ENCODE results near the gene PRELID3B.

Gene PRELID3B

GRCh38 chr20:59001449-59002171 lies 41.0 kb downstream of the PRELID3B start:
- Histone ChIP-seq H3K27ac (ENCODE audit: low read depth, low read length) (no peak overlapping the region), H3K9me2 (replicated peaks; ENCODE audit: control insufficient read depth, low read length) (no peaks in the 10 kb centered on the region), H3K79me2 (ENCODE audit: control insufficient read depth, low read length) (peaks cover 56% of the 10 kb centered on the region), H3K36me3 (ENCODE audit: control insufficient read depth, low read length) (peaks cover 81% of the 10 kb centered on the region), H4K20me1 (ENCODE audit: control insufficient read depth, insufficient read depth, low read depth, low read length) (peaks cover 16% of the 10 kb centered on the region; the same call in 1 of the 2 replicates), H3F3A (ENCODE audit: control insufficient read depth, insufficient read depth) (peaks cover 17% of the 10 kb centered on the region), H3K9me3 (ENCODE audit: control insufficient read depth, insufficient read depth, low read length) (no peaks in the 10 kb centered on the region), H3K27me3 (ENCODE audit: control insufficient read depth, low read length) (no peaks in the 10 kb centered on the region), H3K4me1 (ENCODE audit: control insufficient read depth, low read length) (peaks cover 31% of the 10 kb centered on the region), H3K4me2 (ENCODE audit: low read length) (no peak overlapping the region), H3K4me3 (ENCODE audit: low read length) (no peak overlapping the region)
- no peak for TF ChIP-seq CTCF (IDR thresholded peaks at IDR 0.05; ENCODE audit: low read depth, low read length, poor library complexity, severe bottlenecking)
- TF ChIP-seq EZH2phosphoT487 (IDR thresholded peaks at IDR 0.05; ENCODE audit: borderline replicate concordance, low read length) = no peak

- Histone ChIP-seq H4K20me1 (ENCODE audit: control insufficient read depth, insufficient read depth, low read depth, low read length) (peaks cover 16% of the 10 kb centered on the region; the same call in 1 of the 2 replicates), H3K4me1 (ENCODE audit: control insufficient read depth, low read length) (peaks cover 31% of the 10 kb centered on the region), H3K4me3 (ENCODE audit: low read length) (no peak overlapping the region), H3K36me3 (ENCODE audit: control insufficient read depth, low read length) (peaks cover 81% of the 10 kb centered on the region), H3K27ac (ENCODE audit: low read depth, low read length) (no peak overlapping the region), H3K9me2 (replicated peaks; ENCODE audit: control insufficient read depth, low read length) (no peaks in the 10 kb centered on the region), H3F3A (ENCODE audit: control insufficient read depth, insufficient read depth) (peaks cover 21% of the 10 kb centered on the region), H3K27me3 (ENCODE audit: control insufficient read depth, low read length) (no peaks in the 10 kb centered on the region), H3K9me3 (ENCODE audit: control insufficient read depth, insufficient read depth, low read length) (no peaks in the 10 kb centered on the region), H3K79me2 (ENCODE audit: control insufficient read depth, low read length) (peaks cover 56% of the 10 kb centered on the region), H3K4me2 (ENCODE audit: low read length) (no peak overlapping the region)
- TF ChIP-seq CTCF (IDR thresholded peaks at IDR 0.05; ENCODE audit: low read depth, low read length, poor library complexity, severe bottlenecking) (no peak), EZH2phosphoT487 (IDR thresholded peaks at IDR 0.05; ENCODE audit: borderline replicate concordance, low read length) (no peak)
Measured at GRCh38 chr20:59001068-59001448, 41.5 kb downstream of the PRELID3B start.

GRCh38 chr20:59000326-59000725 lies 42.3 kb downstream of the PRELID3B start:
- no peaks in the 10 kb centered on the region for H3K9me2 ChIP-seq (replicated peaks; ENCODE audit: control insufficient read depth, low read length)

More at GRCh38 chr20:59000326-59000725, 42.3 kb downstream of the PRELID3B start:
- Histone ChIP-seq H3K9me3 (ENCODE audit: control insufficient read depth, insufficient read depth, low read length) (no peaks in the 10 kb centered on the region), H4K20me1 (ENCODE audit: control insufficient read depth, insufficient read depth, low read depth, low read length) (peaks cover 16% of the 10 kb centered on the region), H3K4me1 (ENCODE audit: control insufficient read depth, low read length) (peaks cover 24% of the 10 kb centered on the region), H3K79me2 (ENCODE audit: control insufficient read depth, low read length) (peaks cover 50% of the 10 kb centered on the region), H3K27me3 (ENCODE audit: control insufficient read depth, low read length) (no peaks in the 10 kb centered on the region), H3K36me3 (ENCODE audit: control insufficient read depth, low read length) (peaks cover 81% of the 10 kb centered on the region), H3K27ac (ENCODE audit: low read depth, low read length) (no peak overlapping the region), H3F3A (ENCODE audit: control insufficient read depth, insufficient read depth) (peaks cover 18% of the 10 kb centered on the region), H3K4me3 (ENCODE audit: low read length) (no peak overlapping the region), H3K4me2 (ENCODE audit: low read length) (no peak overlapping the region)
- TF ChIP-seq CTCF (IDR thresholded peaks at IDR 0.05; ENCODE audit: low read depth, low read length, poor library complexity, severe bottlenecking) = no peak

Measured in DOHH2 (cell line).